Measurements from ENCODE around the gene MYH6. TPM values are rescaled to one million over a fixed set of nuclear protein-coding genes. Genes with fewer than 3 reads are reported as not detected.

Gene MYH6
- total RNA-seq, 1 experiment from 2014 or later = 0.09 TPM

Small RNA genes within 50 kb of the gene (microRNA-seq; reads per million reads assigned to microRNA genes)
- gene MIR208A (ENCODE audit: borderline number of aligned reads) = 5.9 reads per million, percentile 16 among the genes with 10 or more reads in this experiment
- gene MIR208B (ENCODE audit: borderline number of aligned reads) = not detected

Other genes with a start within 250 kb of the MYH6 start
- 200 to 207 TPM (median 201 TPM) in 3 replicates for gene SLC7A8, start 224.6 kb downstream of the MYH6 start, total RNA-seq (2021)
- 0.27 to 0.55 TPM (median 0.46 TPM) in 3 replicates for gene RNF212B, start 170.3 kb downstream of the MYH6 start, total RNA-seq (2021)
- gene HOMEZ, start 122.1 kb downstream of the MYH6 start, total RNA-seq (2021) = 9.4 to 10.7 TPM (median 10.1 TPM) in 3 replicates
- 4.1 to 7.4 TPM (median 5.9 TPM) in 3 replicates for gene PPP1R3E, start 105.4 kb downstream of the MYH6 start, total RNA-seq (2021)
- 15.5 to 18.2 TPM (median 16.9 TPM) in 3 replicates for gene BCL2L2, start 101.4 kb downstream of the MYH6 start, total RNA-seq (2021)
- 290 to 321 TPM (median 295 TPM) in 3 replicates for gene PABPN1, start 86.8 kb downstream of the MYH6 start, total RNA-seq (2021)
- 42.3 to 52.4 TPM (median 51.4 TPM) in 3 replicates for gene SLC22A17, start 55.4 kb downstream of the MYH6 start, total RNA-seq (2021)
- gene EFS, start 43.1 kb downstream of the MYH6 start, total RNA-seq (2021) = 35.3 to 47.4 TPM (median 43.5 TPM) in 3 replicates
- gene IL25, start 35.5 kb downstream of the MYH6 start, total RNA-seq (2021) = 0.24 TPM in 1 of 3 replicates, not detected in the others
- 0.24 to 0.41 TPM (median 0.39 TPM) in 3 replicates for gene CMTM5, start 31.2 kb downstream of the MYH6 start, total RNA-seq (2021)
- 0.02 TPM in 1 of 3 replicates, not detected in the others for gene MYH7, start 27.4 kb upstream of the MYH6 start, total RNA-seq (2021)
- gene NGDN, start 61.4 kb upstream of the MYH6 start, total RNA-seq (2021) = 37.4 to 45.5 TPM (median 43.3 TPM) in 3 replicates
- gene ZFHX2, start 143.5 kb upstream of the MYH6 start, total RNA-seq (2021) = 16.4 to 26.2 TPM (median 25.7 TPM) in 3 replicates
- gene THTPA, start 148.0 kb upstream of the MYH6 start, total RNA-seq (2021) = 20.0 to 26.2 TPM (median 25.4 TPM) in 3 replicates
- 108 to 122 TPM (median 115 TPM) in 3 replicates for gene AP1G2, start 159.5 kb upstream of the MYH6 start, total RNA-seq (2021)
- 50.1 to 62.0 TPM (median 60.0 TPM) in 3 replicates for gene JPH4, start 170.5 kb upstream of the MYH6 start, total RNA-seq (2021)
- 1.8 to 4.5 TPM (median 1.8 TPM) in 3 replicates for gene DHRS2, start 228.1 kb upstream of the MYH6 start, total RNA-seq (2021)